ENCODE results near the gene AMBRA1.

AMBRA1 gene

GRCh38 chr11:46537121-46537520 lies 56.7 kb downstream of the AMBRA1 start:
- no peak for DNase-seq (ENCODE audit: low spot score)
- no peak for TF ChIP-seq CTCF (IDR thresholded peaks at IDR 0.05; ENCODE audit: extremely low read depth, missing control alignments)

DNA sequence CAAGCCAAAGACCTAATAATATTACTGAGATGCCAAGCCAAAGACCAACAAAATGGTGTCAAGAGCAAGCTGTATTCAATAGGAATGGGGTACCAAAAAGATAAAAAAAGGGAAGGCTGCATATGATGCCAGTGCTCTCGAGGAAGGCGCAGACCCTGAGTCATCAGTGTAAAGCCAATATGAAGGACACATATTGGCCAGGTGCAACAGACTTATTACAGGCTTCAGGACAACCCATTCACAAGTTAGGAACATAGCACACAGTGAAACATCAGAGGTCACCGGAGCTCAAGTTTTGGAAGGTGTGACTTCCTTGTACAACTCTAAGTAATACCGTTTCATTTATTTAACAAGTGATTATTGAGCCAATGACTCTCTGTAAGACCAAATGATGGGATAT lies 58.1 kb downstream of the AMBRA1 start:
- DNase-seq (ENCODE audit: low spot score) = no peak
- TF ChIP-seq CTCF (IDR thresholded peaks at IDR 0.05; ENCODE audit: extremely low read depth, missing control alignments) = no peak

DNA sequence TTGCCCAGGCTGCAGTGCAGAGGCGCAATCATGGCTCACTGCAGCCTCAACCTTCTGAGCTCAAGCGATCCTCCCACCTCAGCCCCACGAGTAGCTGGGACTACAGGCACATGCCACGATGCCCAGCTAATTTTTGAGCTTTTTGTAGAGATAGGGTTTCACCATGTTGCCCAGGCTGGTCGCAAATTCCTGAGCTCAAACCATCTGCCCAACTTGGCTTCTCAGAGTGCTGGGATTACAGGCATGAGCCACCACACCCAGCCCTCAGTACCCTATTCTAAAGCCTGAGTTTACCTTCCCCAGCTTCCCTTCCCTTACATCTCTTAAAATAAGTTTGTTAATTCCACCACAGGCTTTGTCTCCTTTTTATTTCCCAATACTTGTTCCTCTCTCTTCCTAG lies 59.1 kb downstream of the AMBRA1 start:
- no peak for DNase-seq (ENCODE audit: low spot score)
- no peak for TF ChIP-seq CTCF (IDR thresholded peaks at IDR 0.05; ENCODE audit: extremely low read depth, missing control alignments)

GRCh38 chr11:46533396-46534100 lies 60.3 kb downstream of the AMBRA1 start:
- DNase-seq (ENCODE audit: low spot score) = no peak
- no peak for TF ChIP-seq CTCF (IDR thresholded peaks at IDR 0.05; ENCODE audit: extremely low read depth, missing control alignments)

DNA sequence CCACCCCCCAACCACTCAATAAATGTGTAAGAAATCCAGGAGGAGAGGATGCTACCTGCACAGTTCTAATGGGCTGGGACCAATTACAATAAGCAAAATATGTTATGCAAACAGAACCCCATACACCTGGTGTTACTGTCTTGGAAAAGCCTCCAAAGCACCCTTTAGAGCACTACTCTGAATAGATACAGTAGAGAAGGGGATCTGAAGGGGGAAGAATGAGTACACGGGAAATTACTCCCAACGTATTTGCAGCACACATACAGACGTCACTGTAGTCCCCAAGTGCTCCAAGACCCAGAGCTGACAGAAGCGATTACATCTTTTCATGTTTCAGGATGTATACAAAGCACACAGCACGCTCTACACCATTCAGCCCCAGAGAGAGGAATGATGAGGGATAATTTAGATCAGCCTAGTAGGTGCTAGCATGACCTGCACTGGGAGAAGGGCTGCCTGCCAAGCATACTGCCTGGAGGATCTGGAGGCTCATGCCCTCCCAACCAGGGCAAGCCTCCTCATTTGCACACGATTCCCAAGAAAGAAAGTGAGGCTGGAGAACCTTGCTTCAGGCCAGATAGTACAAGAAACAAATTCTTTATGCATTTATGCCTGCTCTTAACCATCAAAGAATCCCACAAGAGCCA lies 63.8 kb downstream of the AMBRA1 start:
- no peak for DNase-seq (ENCODE audit: low spot score)
- TF ChIP-seq CTCF (IDR thresholded peaks at IDR 0.05; ENCODE audit: extremely low read depth, missing control alignments) = no peak

GRCh38 chr11:46529095-46529905 lies 64.5 kb downstream of the AMBRA1 start:
- peak; percentile 84 for DNase-seq (ENCODE audit: low spot score)
- peak; percentile 57 for TF ChIP-seq CTCF (IDR thresholded peaks at IDR 0.05; ENCODE audit: extremely low read depth, missing control alignments)
